Upper lobe of right lung (tissue), 1 donor: ENCODE data around the gene KRT71. TPM values are rescaled to one million over a fixed set of nuclear protein-coding genes. Genes with fewer than 3 reads are reported as not detected.
A peak's percentile ranks its signal among the peaks of the same experiment; 100 is the strongest.

Experiments used
- ATAC-seq: fragments of 200-7000 bp; cut with Tn5 transposase; one replicate; pipeline ENCODE4 v1.9.1; 2020; ENCODE audit warnings: mild to moderate bottlenecking, moderate library complexity
- DNase-seq: peaks from one replicate; pipeline ENCODE4 v3.0.0-alpha.2; 2020
- H3K27ac ChIP-seq: fragments of 200-600 bp; one replicate; pipeline ENCODE4 v1.8.0; 2022
- H3K27me3 ChIP-seq: fragments of 200-600 bp; one replicate; pipeline ENCODE4 v1.8.0; 2022; ENCODE audit warnings: mild to moderate bottlenecking
- H3K36me3 ChIP-seq: fragments of 200-600 bp; one replicate; pipeline ENCODE4 v1.8.0; 2022
- H3K4me1 ChIP-seq: fragments of 200-600 bp; one replicate; pipeline ENCODE4 v1.8.0; 2022
- H3K4me3 ChIP-seq: fragments of 200-600 bp; one replicate; pipeline ENCODE4 v1.8.0; 2022; ENCODE audit warnings: mild to moderate bottlenecking
- H3K9me3 ChIP-seq: fragments of 200-600 bp; one replicate; pipeline ENCODE4 v1.8.0; 2022
- CTCF ChIP-seq: fragments of 200-600 bp; IDR thresholded peaks from one replicate; pipeline ENCODE4 v1.8.0; 2022; ENCODE audit warnings: antibody characterized with exemption
- intact Hi-C: fragments of 100-400 bp; cut with DNase I; formaldehyde crosslinking; loops from one replicate; pipeline ENCODE4 v1.11.0; 2022
- total RNA-seq: library from RNA; stranded (reverse); fragmentation: NEBNext Ultra II Directional; extraction: Animal tissue kit (Norgen Biotek cat#: 25700); gene quantifications from one replicate; pipeline ENCODE4 v1.2.1, GENCODE V29; 2021
- donor health status: DM: no; HTN: yes; CAD: no; lungs with severe emphysema.

Gene KRT71
- total RNA-seq, 1 donor from 2014 or later = not detected

GRCh38 chr12:52521568-52522266, 31.2 kb downstream of the KRT71 start:
- intact Hi-C loops = no loop called here
- Histone ChIP-seq H3K4me1 (no peaks in the 10 kb centered on the region), H3K27ac (no peak overlapping the region), H3K36me3 (no peaks in the 10 kb centered on the region), H3K27me3 (peaks cover 6% of the 10 kb centered on the region), H3K4me3 (no peak overlapping the region), H3K9me3 (no peaks in the 10 kb centered on the region)
- no peak for DNase-seq
- ATAC-seq = no peak
- no peak for TF ChIP-seq CTCF

GRCh38 chr12:52521175-52521567, 31.8 kb downstream of the KRT71 start:
- no peaks in the 10 kb centered on the region for H3K36me3 ChIP-seq
- DNase-seq (no peak), ATAC-seq (peak; percentile 5)
- H3K27me3 ChIP-seq = peaks cover 6% of the 10 kb centered on the region
- intact Hi-C loops = no loop called here
- no peak overlapping the region for H3K4me3 ChIP-seq
- no peak overlapping the region for H3K27ac ChIP-seq
- no peak for TF ChIP-seq CTCF
- H3K9me3 ChIP-seq = no peaks in the 10 kb centered on the region
- H3K4me1 ChIP-seq = no peaks in the 10 kb centered on the region

GRCh38 chr12:52519826-52520662, 32.9 kb downstream of the KRT71 start, which contains the start of gene KRT5:
Gene KRT5, minus strand, starts transcription at chr12:52520394. Its CDS starts 98 bp downstream, at chr12:52520296.
- DNase-seq (no peak), ATAC-seq (no peak)
- H3K27me3 ChIP-seq = peaks cover 6% of the 10 kb centered on the region
- intact Hi-C loops = no loop called here
- no peaks in the 10 kb centered on the region for H3K36me3 ChIP-seq
- no peak within 1 kb of the TSS for H3K4me3 ChIP-seq
- H3K27ac ChIP-seq = no peak within 1 kb of the TSS
- TF ChIP-seq CTCF = no peak
- H3K4me1 ChIP-seq = no peaks in the 10 kb centered on the region
- no peaks in the 10 kb centered on the region for H3K9me3 ChIP-seq

- ATAC-seq = no peak
- H3K9me3 ChIP-seq = no peaks in the 10 kb centered on the region
These were observed 33.6 kb downstream of the KRT71 start for GRCh38 chr12:52519387-52519703.

More at GRCh38 chr12:52519387-52519703, 33.6 kb downstream of the KRT71 start:
- Histone ChIP-seq H3K4me3 (no peak overlapping the region), H3K27ac (no peak overlapping the region), H3K36me3 (no peaks in the 10 kb centered on the region), H3K4me1 (no peaks in the 10 kb centered on the region), H3K27me3 (peaks cover 6% of the 10 kb centered on the region)
- intact Hi-C loops = no loop called here
- no peak for DNase-seq
- no peak for TF ChIP-seq CTCF
